GM19397 (cell line): ENCODE data around the gene RNMT.
A peak's percentile ranks its signal among the peaks of the same experiment; 100 is the strongest.
"Not testable (repeated sequence)": the region's sequence is repeated elsewhere in the genome, so short reads cannot be mapped to it uniquely, and the experiment has no call there.

Experiments
- ATAC-seq: cut with Tn5 transposase; IDR thresholded peaks from one replicate; pipeline ENCODE4 v1.9.1; 2021; ENCODE audit warnings: mild to moderate bottlenecking, moderate library complexity; ENCODE audit not compliant: unreplicated experiment

Gene RNMT

GRCh38 chr18:13726232-13726971, at the start of gene RNMT, which contains the start of gene FAM210A:
Gene RNMT, plus strand, starts transcription at chr18:13726673. Its CDS starts 4,845 bp downstream, at chr18:13731518.
Gene FAM210A, minus strand, starts transcription at chr18:13726558. Its CDS starts 44,481 bp downstream, at chr18:13682077.
- ATAC-seq: peak; percentile 97

DNA sequence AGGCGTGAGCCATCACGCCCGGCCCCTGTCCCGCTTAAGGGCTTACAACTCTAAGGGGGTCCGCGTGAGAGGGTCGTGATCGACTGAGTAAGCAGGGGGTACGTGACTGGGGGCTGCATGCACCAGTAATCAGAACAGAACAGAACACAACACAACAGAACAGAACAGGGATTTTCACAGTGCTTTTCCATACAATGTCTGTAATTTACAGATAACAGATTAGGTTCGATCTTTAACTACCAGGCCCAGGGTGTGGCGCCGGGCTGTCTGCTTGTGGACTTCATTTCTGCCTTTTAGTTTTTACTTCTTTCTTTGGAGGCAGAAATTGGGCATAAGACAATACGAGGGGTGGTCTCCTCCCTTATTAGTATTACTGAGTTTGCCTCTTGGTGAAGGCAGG, 49.1 kb upstream of the RNMT start:
- not testable (repeated sequence) for ATAC-seq

DNA sequence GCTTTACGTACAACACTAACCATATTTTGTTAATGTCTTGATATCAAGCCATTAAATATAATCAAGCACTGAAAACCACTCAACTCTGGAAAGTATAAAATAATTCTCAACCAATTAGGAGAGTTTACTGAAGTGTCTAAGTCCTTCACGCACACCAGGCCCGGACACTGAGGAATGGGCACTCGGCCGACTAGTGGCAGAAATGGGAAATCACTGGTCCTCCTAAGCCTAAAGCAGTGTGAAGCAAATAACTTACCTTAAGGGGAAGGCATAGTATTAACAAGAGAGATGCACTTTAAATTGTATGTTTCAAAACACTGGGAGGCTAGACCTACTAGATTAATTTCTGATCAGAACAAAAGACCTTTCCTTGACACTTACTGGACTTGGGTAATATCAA, 45.9 kb upstream of the RNMT start:
- ATAC-seq: no peak

- ATAC-seq: no peak
Observed at GRCh38 chr18:13681701-13682100, 44.8 kb upstream of the RNMT start.

DNA sequence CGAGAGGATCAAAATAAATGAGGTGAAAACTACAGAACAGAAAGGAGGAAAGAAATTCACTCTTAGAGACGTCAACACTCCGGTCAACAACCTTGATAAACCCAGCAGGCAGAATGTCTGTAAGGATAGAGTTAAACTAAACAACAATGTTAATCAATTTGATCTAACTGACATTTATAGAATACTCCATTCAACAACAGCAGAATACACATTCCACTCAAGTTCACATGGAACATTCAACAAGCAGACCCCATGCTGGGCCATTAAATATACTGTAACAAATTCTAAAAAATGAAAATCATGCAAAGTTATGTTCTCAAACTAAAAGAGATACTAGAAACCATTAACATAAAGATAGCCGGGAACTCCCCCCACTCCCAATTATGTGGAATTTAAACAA, 41.9 kb upstream of the RNMT start:
- ATAC-seq: no peak

DNA sequence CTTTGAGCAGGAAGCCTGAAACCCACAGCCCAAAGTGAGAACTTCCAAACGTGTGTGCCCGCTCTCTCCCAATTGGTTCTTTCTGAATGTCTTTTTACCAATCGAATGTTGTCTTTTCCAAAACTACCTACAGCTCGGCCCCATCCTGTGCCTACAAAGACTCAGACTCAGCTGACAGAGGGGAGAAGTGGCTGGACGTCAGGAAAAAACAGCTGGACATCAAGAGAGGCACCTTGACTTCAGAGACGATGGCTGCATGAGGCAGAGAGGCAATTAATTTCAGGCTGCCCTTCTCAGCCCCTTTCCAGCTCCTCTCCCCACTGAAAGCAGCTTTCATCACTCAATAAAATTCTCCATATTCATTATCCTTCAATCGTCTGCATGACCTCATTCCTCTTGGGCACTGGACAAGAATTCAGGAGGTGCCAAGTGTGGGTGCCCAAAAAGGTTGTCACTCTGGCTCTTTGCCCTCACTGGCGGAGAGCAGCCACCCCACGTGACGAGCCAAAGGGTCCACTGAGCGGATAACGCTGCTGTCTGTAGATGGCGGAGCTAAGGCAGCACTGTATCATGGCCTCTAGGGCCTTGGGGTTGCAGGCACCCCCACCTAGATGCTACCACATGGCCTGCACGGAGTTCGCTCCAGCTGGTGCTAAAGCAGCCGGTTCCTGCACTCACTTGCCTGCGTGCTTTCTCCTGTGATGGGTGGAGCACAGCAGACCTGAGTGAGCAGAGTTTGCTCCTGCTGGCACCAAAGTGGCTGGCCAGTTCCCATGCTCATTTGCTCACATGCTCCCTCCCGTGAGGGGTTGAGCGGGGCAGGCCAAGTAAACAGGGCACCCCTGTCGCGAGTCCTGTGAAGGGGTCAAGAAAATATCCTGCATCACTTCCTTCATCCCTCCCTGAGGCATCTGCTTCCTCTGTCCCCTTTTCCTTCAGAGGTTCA, 38.0 kb upstream of the RNMT start:
- no peak for ATAC-seq

- ATAC-seq: not testable (repeated sequence)
Observed at GRCh38 chr18:13690060-13690459, 36.4 kb upstream of the RNMT start.

GRCh38 chr18:13695337-13695736, 31.1 kb upstream of the RNMT start:
- ATAC-seq: not testable (repeated sequence)

GRCh38 chr18:13696961-13697360, 29.5 kb upstream of the RNMT start:
- ATAC-seq: no peak

DNA sequence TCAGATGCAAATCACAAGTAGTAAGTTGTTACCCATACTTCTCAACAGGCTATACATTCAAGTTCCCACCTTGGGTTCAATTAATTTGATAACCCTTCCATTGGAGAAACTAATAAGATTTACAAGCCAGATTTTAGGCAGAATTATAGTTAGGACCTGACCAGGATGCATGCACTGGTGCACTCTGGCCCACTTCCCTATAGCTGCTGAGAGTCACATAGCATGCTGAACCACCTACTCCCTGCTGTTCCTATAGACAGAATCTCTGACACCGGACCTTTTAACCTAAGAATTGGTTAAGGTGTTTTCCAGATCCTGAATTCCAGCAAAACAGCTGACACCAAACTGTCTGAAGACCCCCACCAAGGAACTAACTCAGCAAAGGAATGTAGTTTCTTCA, 26.3 kb upstream of the RNMT start:
- ATAC-seq: peak; percentile 50

DNA sequence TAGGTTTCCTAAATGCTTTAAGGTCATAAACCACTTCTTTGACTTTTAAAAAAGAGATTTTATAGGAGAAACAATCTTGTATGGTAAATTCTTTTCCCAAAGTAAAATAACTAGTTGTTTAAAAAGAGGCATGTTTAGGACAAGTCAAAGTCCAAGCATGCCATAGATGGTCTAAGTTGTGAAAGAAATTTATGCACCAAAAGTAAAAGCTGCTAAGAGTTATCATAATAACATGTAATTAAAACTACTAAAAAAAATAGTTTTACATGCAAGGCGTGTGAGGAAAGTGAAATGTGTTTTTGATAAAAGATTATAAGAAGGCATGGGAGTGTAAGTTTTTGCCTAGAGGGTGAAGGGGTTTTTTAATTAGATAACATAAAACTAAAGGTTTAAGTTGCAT, 22.6 kb upstream of the RNMT start:
- ATAC-seq: no peak

DNA sequence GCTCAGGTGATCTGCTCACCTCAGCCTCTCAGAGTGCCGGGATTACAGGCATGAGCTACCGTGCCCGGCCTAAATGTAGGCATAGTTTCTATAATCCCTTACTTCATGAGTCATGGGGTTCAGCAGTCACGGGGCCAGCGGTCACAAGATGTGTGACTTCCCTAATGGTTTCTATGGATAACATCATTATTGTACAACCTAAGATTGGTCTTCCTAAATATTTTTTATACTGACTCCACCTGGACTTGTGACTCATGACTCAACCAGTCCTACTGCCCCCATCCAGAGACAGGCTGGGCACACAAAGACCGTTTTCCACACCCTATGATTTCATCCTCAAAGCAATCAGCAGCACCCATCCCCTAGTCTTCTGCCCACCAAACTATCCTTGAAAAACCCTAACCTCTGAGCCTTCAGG, 16.1 kb upstream of the RNMT start:
- ATAC-seq: no peak

DNA sequence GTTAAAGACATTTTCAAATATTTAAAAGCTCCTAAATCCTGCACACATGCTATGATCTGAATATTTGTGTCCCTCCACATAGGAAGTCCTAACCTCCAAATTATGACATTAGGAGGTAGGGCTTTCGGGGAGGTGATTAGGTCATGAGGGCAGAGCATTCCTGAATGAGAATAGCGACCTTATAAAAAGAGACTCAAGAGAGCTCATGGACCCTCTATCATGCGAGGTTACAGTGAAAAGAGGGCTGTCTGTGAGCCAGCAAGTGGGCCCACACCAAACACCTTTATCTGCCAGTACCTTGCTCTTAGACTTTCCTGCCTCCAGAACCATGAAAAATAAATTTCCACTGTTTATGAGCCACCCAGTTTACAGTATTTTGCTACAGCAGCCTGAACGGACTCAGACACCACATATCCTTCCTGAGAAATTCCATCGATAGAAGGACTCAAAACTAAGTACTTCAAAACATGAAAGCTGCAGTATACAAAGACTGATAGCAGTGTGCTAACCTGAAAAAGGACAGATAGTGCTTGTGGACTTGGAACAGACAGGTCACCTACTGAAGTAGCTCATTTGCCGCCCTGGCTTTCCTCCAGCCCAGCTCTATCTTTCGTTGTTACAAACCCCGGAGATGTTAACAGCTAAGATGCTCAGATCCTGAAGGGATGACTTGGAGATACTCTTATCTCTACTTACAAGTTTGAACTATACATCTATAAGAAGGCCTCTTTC, 13.9 kb upstream of the RNMT start:
- ATAC-seq: no peak

GRCh38 chr18:13713455-13714055, 12.9 kb upstream of the RNMT start:
- ATAC-seq: no peak

DNA sequence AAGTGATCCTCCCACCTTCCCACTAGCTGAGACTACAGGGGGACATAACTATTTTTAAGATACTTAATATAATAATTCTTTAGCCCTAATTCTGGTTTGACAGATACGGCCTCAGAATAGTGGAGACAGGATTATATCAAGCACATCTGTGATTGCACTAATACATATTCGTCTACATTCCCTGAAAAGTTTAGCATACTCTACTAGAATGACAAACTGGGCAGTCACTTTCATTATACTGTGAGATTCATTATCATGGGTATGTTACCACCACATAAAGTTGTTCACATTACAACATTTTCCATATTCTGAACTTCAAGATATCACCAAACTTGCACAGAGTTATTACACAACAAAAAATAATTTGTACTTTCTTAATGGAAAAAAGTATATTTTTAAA, 11.1 kb upstream of the RNMT start:
- ATAC-seq: no peak

GRCh38 chr18:13716916-13717315, 9.6 kb upstream of the RNMT start:
- no peak for ATAC-seq

DNA sequence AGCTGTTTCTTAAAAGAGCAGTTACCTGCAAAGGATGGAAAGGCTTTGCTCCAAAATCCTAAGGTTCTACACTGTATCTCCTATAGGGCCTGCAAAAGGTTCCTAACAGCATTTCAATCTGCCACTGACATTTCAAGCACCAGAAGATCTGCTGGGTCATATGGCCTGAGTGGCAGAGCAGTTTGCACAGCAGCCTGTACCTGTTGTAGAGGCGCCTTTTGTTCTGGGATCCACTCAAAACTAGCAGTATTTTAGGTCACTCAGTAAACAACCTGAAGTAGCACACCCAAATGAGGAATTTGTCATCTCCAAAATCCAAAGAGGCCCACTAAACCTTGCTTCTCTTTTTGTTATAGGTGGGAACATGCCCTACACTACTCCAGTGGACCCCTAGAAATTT, 6.3 kb upstream of the RNMT start:
- ATAC-seq: no peak

DNA sequence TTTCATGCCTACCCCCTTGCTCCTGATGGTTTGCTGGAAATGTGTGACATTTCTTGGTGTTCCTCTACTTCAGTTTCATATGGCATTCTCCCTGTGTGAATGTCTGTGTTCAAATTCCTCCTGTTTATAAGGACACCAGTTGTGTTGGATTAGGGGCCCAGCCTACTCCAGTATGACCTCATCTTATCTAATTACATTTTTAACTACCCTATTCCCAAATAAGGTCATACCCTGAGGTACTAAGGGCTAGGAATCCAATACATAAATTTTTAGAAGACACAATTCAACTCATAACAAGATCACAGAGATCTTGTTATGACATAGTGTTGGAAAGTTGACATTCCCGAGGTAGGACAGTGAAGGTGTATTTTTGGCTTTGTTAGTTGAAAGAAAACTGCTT, 5.6 kb upstream of the RNMT start:
- no peak for ATAC-seq

GRCh38 chr18:13725566-13726231, 774 bp upstream of the RNMT start:
- ATAC-seq: no peak

DNA sequence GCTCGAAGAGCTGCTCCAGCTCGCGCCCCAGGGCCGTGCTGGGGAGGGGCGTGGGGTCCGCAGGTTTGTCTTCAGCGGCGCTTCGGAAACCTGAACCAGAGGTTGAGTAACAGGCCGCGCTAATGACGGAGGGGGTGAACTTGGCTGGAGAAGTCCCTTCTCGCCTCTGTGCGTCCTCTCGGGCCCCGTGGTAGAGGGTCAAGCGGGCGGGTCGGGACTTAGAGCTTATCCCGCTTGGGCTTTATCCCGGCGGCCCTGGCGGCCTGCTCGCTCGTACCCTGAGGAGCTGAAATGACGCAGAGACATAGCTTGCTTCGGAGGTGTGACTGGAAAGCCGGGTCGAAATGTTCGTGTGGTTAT, 479 bp downstream of the RNMT start:
- no peak for ATAC-seq
